HG03432 (cell line): ENCODE results near the gene IGFLR1.
"Not testable (repeated sequence)": the region's sequence is repeated elsewhere in the genome, so short reads cannot be mapped to it uniquely, and the experiment has no call there.

Experiments
- ATAC-seq: cut with Tn5 transposase; IDR thresholded peaks from one replicate; pipeline ENCODE4 v1.9.1; 2021; ENCODE audit warnings: mild to moderate bottlenecking, moderate library complexity; ENCODE audit not compliant: unreplicated experiment

The IGFLR1 gene

DNA sequence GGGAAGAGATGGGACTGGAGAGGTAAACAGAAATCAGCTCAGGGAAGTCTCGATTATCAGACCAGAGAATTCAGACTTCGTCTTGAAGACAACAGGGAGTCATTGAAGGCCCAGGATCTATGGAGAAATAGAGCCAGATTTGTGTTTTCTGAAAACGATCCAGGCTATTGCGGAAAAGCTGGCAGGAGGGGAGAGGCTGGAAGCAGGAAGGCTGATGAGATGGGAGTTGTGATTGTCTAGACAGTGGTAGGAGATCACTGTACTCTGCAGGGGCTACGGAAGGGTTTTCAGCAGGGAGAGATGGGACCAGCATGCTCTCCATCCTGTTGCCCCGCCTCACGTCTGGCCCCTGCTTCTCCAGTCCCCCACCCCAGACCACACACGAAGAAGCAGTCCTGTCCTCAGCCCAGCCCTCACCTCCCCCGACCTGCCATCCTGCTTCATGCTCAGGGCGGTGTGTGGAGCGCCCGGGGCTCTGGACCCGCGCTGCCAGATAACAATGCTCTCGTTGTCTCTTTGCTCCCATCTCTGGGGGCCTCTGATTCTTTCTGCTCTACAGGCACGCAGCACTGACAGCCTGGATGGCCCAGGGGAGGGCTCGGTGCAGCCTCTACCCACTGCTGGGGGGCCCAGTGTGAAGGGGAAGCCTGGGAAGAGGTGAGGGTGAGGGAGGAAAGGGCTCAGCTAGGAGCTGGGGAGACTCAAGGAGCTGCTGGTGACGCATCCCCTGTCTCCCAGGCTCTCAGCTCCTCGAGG, 35.0 kb upstream of the IGFLR1 start:
- no peak for ATAC-seq

DNA sequence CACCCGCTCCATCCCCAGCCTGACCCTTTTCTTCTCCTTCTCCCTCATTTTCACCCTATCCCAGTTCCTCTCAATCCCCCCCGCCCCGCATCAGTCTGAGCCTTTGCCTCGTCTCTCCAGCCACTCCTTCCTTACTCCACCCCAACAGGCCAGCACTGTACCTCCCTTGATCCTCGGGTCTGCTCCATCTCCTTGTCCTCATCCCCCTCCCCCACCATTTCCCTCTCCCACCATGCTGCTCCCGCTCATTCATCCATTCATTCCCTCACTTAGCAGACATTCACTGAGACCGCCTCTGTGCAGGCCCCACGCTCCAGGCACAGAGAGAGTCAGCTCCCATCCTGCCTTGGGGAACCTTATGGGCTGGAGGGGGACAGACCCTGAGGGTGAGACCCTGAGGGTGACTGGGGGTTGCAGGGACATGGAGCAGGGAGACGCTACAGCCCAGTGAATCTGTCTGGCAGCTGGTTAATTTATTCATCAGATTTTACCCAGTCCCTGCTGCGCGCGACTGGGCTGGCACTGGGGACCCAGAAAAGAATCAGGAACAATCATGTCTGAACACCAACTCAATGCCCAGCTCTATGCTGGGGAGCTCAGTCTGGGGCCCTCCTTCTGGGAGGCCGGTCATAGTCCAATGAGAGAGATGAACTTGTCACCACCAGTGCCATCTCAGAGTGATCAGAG, 34.0 kb upstream of the IGFLR1 start:
- ATAC-seq: no peak

DNA sequence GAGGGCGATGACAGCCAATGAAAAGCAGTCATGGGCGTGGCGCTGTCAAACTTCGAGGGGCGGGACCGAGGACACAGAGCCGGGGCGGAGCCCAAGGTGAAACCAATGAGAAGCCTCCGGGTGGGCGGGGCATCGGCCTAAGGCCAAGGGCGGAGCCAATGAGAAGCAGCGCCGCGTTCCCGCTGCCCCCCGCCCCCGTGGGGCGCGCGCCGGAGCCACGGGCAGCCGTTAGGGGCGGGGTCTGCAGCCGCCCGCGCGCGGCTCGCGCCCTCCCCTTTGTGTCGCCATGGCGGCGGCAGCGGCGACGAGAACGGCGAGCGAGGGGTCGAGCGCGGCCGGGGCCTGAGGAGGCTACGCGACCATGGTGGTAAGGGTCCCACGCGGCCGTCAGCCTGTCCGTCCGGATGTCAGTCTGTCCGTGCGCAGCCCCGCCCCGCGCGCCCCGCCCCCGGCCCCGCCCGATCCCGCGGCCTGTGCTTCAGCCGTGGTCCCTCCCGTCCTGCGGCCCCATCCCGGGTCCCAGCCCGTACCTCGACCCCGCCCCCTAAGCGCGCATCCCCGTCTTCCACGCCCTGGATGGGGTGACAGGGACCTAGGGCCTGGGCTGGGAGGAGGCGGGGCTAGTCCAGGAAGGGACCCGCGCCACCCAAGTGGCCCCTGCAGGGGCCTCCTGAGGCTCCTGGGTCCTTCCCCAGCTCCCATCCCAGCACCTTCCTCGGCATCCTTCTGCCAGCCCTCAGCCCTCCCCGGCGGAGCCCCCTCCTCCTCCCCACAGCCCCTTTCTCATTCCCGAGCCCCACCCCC, 33.2 kb upstream of the IGFLR1 start, which contains the start of gene ARHGAP33:
ARHGAP33 (plus strand) TSS at position 267 of the 804 bp plus-strand sequence; CDS start at position 362, 95 bp downstream.
- ATAC-seq: peak; percentile 92

DNA sequence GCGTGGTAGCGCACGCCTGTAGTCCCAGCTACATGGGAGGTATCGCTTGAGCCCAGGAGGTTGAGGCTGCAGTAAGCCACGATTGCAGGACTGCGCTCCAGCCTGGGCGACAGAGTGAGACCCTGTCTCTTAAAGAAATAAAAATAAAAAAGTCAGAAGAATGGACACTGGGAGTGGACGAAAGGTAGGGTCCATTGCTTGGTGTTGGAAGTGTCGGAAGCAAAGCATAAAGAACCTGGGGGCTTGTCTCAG, 32.7 kb upstream of the IGFLR1 start:
- no peak for ATAC-seq

DNA sequence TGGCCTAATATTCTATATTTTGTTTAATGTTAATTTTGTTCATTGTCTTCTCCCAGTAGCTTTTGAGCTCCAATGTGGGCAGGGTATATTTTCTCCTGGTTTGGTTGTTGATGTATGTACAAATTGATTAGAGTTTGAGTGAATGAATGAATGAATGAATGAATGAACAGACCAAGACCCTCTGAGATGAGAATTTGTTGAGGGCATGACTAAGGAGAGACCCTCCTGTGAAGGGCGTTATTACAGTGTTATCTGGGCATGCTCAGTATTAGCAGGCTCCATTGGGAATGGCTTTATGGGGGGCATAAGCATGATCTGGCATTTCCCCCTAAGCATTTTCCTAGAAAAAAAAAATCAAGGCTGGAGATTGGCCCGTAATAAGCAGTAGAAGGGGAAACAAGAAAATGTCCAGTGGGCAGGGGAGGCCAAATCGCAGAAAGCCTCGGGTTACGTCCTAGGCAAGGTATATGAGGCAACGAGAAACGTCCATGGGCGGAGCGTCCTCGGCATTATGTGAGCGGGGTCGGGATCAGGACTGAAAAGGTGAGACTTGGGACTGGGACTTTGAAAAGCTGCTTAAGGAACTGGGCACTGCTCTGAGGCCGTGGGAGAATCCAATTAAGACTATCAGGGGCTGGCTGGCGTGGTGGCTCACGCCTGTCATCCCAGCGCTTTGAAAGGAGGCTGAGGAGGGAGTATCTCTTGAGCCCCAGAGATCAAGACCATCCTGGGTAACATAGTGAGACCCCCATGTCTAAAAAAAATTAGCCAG, 32.2 kb upstream of the IGFLR1 start:
- no peak for ATAC-seq

DNA sequence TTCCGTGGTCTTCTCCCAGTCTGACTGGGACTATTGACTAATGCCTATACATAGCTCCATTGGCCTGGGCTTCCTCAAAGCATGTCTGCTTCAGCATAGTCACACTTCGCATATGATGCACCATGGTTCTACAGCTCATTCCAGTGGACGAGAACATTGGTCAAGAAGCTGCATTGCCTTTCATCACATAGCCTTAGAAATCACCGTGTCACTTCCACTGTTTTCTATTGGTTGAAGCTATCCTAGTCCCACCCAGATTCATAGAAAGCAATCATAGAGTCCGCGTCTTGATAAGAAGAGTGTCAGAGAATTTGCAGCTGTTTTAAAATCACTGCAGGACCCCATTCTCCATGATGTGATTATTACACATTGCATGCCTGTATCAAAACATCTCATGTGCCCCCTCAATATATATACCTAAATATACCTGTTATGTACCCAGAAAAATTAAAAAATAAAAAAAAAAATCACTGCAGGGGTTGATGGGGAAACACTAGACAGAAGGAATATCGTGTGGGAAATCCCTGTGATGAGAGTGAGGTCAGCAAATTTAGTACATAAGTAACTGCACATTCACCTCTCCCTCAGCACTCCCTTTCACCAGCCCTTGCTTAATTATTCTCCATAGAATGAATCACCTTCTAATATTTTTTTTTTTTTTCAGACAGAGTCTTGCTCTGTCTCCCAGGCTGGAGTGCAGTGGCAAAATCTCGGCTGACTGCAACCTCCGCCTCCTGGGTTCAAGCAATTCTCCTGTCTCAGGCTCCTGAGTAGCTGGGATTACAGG, 31.0 kb upstream of the IGFLR1 start:
- ATAC-seq: no peak

DNA sequence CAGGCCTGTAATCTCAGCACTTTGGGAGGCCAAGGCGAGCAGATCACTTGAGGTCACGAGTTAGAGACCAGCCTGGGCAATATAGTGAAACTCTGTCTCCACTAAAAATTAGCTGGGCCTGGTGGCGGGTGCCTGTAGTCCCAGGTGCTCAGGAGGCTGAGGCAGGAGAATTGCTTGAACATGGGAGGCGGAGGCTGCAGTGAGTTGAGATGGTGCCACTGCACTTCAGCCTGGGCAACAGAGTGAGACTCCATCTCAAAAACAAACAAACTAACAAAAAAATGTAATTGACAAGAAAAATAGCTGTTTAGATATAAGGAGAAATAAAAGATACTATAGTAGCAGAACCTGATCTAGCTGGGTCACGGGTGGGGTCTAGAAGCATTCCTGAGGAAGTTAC, 30.1 kb upstream of the IGFLR1 start:
- not testable (repeated sequence) for ATAC-seq

DNA sequence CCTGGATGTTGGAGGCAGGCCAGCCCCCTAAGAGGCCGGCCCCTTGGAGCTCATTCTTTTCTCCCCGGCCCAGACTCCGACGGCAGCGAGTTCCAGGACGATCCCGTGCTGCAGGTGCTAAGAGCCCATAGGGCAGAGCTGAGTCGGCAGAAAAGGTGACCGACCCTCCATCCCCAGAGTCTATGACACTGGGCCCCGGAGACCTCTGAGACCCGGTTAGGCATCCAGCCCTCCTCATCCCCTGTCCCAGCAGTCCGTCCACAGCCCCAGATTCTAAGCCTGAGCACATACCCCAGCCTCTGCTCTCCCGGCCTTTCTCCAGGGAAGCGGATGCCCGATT, 25.8 kb upstream of the IGFLR1 start:
- no peak for ATAC-seq

DNA sequence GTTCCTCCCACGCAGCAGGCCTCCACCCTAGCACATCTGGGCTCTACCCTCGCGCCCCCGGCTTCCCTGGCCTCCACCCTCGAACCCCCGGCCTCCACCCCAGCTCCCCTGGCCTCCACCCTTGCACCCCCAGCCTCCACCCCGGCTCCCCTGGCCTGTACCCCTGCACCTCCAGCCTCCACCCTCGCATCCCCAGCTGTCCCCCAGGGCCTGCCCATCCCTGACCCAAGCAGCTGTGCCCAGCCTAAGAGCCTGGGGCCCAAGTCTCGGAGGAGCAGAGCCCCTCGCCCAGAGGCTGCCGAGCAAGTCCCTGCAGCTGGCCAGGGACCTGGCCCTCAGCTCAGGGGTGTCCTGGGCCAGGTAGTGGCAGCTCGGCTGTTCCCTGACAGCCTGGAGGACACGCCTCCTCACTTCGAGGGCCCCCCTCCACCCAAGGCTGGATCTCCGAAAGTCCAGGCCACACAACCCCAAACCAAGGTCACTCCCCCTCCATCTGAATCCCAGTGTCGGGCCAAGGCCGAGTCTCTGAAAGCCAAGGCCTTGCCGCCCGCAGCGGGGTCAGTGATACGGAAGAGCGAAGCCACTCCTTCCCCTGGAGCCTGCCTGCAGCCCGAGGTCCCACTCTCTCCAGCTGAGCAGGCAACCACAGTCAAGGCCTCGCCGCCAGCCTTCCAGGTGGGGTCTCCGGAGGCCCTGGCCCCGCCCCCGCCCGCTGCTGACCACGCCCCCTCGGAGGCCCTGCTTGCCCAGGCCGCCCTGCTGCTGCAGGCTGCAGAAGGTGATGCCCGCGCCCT, 25.2 kb upstream of the IGFLR1 start:
- ATAC-seq: no peak

DNA sequence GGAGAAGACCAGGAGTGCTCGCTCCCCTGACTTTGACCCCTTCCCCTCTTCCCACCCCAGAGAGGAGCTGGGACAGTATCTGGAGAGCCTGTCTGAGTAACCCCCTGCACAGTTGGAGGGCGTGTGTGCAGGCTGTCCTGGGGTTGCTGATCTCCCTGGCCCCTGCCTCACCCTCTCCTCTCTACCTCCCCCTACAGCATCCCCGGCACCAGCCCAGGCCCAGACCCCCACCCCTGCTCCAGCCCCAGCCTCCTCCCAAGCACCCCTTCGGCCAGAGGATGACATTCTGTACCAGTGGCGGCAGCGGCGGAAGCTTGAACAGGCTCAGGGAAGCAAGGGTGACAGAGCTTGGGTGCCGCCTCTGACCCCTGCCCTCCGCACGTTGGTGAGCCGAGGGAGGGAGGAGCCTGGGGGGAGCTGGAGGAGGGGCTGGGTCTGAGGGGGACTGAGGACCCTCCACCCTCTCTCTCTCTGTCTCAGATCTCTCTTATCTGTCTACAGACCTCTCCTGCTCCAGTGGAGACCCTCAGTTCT, 24.4 kb upstream of the IGFLR1 start:
- ATAC-seq: no peak

DNA sequence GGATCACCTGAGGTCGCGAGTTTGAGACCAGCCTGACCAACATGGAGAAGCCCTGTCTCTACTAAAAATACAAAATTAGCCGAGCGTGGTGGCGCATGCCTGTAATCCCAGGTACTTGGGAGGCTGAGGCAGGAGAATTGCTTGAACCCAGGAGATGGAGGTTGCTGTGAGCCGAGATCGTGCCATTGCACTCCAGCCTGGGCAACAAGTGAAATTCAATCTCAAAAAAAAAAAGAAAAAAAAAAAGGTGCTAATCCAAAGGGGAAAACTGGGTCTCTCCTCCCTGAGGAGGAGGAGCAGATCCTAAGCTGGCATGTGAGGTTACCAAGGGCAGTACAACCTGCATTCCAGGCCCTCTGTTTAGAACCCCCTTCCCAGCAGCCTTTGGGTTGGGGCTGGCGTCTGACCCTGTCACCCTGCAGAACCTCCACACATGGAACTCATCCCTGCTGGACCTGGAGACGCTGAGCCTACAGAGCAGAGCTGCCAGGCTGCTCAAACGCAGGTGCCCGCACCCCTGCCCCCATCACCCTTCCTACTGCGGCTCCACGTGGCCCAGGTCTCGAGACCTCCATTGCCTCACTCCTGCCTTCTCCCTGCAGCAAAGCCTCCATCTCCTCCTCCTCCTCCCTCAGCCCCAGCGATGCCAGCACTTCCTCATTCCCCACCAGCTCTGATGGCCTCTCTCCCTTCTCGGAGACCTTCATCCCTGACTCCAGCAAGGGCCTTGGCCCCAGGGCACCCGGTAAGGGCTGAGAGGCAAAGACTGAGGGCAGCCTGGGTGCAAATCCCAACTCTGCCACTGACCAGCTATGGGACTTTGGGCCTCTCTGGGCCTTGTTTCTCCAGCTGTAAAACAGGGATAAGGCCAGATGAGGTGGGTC, 22.4 kb upstream of the IGFLR1 start:
- ATAC-seq: no peak

DNA sequence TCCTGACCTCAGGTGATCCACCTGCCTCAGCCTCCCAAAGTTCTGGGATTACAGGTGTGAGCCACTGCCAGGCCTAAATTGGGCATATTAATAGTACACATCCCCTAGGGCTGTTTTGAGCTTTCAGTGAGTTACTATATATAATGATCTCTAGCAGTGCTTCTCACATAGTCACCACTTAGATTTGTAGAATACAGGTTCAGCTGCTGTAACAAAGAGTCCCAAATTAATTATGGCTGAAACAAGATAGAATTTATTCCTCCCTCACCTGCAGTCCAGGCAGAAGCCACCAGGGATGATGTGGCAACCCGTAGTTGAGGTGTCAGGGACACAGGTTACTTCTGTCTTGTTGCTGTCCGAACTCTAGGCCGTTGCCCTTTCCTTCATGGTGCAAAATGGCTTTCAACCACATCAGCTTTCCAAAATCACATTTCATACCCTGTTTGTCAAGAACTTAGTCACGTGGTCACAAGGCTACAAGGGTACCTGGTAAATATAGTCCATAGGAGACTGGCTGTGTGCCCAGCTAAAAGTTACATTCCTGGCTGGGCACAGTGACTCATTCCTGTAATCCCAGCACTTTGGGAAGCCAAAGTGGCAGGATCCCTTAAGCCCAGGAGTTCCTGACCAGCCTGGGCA, 18.6 kb upstream of the IGFLR1 start:
- ATAC-seq: no peak

DNA sequence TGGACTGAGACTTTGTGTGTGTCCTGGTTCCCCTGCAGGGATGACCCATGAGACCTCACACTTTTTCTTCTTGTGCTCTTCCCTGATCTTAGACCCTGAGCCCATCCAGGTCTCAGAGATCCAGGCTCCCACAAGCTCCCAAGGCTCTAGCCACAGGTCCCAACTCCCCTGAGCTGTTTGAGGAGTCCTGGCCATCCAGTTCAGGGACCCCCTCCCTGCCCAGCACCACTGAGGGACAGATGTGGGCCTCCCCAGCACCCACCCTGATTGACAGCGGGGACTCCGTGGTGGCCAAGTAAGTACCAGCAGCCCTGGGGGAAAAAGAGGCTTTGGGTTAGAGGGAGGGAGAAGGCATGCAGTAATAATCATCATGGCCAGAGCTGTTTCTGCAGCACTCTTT, 17.4 kb upstream of the IGFLR1 start:
- no peak for ATAC-seq

DNA sequence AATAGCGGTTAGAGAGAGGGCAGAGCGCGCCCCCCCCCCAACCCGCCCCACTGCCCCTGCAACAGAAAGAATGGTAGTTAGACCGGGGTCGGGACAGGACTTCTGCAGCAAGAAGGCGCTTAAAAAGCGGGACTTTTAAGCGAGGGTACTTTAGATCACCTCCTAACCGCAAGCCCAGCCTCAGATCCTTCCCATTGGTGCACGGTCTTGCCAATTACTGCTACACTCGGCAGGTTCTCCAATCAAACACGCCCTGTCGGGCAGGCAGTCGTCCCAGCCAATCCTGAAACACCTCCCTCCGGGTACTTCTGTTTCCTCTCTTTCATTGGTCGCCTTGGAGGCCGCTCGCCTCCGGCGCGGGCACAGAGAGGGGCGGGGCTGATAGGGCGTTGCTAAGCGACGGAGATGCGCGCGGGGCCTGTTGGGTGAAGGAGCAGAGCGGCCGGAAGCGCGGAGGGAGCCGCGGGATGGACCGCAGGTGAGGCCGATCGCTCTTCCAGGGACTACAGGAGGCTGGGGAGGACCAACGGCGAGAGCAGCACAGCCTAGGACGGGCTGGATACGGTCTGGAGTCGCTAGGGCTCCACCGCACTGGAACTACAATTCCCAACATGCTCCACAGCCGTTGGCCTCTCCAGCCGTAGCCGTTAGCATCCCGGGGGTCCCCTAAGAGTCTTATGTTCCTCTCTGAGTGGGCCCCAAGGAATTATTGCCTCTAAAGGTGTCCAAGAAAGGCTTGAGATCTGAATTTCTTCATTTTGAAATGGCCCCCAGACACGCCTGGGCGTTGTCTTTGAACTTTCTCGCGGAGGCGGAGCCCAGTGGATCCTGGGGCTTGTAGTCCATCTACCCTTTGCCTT, 15.7 kb upstream of the IGFLR1 start, which contains the start of gene PROSER3:
PROSER3 (plus strand) TSS at position 428 of the 860 bp plus-strand sequence; CDS start at position 468, 40 bp downstream.
- peak; percentile 92 for ATAC-seq

DNA sequence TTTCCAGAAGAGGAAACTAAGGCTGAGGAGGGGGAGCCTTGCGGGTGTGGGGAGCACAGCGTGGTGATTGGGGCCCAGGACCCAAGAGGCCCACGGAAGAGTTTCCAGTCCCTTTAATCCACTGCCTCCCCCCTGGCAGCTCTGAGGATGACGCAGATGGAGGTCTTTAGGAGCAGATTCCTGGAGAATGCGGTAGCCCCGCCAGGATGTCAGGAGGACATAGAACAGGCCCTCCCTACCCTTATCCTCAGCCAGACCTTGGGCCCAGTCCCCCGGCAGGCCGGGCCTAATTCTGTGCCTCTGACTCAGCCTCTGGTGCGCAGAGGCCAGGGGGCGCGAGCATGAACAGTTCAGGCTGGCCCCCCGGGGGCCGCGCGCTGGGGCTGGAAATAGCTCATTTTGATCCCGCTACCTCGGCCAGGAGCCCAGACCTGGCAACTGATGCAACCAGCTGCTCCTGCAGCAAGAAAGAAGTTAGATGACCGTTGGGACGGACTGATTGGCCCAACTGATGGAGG, 15.0 kb upstream of the IGFLR1 start:
- ATAC-seq: peak; percentile 9

DNA sequence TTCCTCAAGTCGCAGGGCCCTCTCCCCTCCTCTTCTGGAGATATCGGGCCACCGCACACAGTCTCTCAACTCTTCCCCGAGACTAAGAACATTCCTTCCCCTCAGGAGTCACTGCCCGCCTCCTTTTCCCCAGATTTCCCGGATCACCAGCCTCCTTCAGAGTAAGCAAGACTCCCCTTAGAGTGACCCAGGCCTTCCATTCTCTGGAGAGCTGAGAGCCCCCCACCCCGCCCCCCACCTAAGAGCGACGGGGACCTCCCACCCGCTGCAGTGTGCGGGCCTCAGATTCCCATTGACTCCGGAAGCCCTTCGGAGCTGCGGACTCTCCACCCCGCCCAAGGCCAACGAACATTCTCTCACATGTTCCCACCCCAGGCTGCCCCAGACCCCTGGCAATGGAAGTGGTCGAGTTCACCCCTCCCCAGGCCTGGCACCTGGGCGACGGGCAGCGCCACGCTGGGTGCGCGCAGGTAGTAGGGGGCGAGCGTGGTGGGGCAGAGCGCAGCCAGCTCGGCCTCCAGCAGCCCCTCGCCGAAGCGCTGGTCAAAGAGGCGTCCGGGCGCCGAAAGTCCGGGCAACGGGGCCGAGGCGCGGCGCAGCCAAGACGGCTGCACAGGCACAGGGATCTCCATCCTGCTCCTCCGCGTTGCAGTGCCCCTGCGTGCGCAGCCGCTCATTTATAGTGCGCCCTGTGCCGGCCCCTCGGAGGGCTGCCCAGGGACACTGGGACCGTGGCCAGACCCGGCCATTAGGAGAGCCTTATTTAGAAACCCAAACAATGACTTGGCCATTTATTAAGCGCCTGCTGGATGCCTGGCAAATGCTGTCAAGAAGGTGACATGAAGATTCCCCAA, 14.4 kb upstream of the IGFLR1 start, which contains the start of gene HSPB6:
HSPB6 (minus strand) TSS at position 653 of the 854 bp plus-strand sequence; CDS start at position 632, 21 bp downstream.
- no peak for ATAC-seq
